T1000 (cell line): ENCODE results near the gene DRAXIN.

Experiments used
- DNase-seq: peaks from one replicate; lab custom pipeline; 2025; ENCODE audit warnings: mixed read lengths; lab: John Stamatoyannopoulos, UW

The DRAXIN gene

DNA sequence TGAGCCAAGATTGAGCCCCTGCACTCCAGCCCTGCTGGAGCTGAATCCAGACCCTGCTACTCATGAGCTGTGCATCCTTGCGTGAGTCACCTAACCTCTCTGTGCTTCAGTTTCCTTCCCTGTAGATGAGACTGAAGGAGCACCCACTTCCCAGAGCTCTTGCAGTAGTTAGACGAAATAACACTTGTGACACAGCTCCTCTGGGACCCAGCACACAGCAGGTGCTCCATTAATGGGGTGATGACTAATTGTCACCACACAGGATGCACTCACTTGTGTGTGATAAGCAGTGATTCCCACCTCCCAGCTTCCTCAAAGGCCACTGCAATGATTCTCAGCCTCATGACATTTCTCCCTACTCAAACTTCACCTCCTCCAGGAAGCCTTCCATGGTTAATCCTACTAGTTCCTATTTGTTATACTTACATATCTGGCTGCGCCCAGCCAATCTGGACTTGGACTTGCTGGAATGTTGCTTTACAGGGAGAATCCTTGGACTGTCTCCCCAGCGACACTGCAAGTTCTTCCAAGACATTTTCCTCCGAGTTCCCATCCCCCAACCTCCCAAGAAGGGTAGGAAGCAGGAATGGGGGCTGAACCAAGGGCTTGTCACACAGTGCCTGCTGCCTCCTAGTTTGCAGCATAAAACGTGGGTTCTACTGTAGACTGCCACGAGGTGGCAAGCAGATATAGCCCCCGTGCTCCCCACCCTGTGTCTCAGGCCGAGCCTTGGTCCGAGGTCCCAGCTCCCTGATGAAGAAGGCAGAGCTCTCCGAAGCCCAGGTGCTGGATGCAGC lies 17.2 kb downstream of the DRAXIN start:
- DNase-seq = no peak

- no peak for DNase-seq
These were observed 20.0 kb downstream of the DRAXIN start for GRCh38 chr1:11711490-11711889.

DNA sequence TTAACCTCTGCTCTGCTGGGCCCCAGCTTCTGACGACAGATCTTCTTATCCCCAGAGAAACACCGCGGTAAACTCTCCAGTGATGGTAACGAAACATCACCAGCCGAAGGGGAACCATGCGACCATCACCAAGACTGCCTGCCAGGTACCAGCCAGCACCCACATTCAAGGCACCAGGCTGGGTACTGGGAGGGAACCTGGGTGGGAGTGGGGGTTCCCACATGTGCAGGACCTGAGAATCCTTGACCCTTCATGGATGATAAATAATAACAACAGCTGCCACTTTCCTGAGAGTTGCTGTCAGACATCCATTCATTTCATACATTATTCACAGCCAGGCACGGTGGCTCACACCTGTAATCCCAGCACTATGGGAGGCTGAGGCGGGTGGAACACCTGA lies 20.8 kb downstream of the DRAXIN start:
- DNase-seq = no peak

DNA sequence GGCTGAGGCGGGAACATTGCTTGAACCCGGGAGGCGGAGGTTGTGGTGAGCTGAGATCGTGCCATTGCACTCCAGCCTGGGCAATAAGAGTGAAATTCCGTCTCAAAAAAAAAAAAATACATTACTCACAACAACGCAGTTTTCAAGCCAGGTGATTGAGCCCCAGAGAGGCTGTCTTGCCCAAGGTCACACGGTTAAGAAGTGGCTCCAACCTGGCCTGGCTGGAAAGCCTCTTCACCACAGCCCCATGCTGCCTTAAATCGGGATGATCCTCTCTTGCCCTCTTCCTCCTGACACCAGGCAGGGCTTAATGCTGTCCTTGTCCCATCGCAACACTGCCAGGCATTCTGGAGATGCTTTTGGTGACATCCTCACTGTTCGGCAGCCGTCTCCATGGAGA lies 21.6 kb downstream of the DRAXIN start:
- DNase-seq = no peak

DNA sequence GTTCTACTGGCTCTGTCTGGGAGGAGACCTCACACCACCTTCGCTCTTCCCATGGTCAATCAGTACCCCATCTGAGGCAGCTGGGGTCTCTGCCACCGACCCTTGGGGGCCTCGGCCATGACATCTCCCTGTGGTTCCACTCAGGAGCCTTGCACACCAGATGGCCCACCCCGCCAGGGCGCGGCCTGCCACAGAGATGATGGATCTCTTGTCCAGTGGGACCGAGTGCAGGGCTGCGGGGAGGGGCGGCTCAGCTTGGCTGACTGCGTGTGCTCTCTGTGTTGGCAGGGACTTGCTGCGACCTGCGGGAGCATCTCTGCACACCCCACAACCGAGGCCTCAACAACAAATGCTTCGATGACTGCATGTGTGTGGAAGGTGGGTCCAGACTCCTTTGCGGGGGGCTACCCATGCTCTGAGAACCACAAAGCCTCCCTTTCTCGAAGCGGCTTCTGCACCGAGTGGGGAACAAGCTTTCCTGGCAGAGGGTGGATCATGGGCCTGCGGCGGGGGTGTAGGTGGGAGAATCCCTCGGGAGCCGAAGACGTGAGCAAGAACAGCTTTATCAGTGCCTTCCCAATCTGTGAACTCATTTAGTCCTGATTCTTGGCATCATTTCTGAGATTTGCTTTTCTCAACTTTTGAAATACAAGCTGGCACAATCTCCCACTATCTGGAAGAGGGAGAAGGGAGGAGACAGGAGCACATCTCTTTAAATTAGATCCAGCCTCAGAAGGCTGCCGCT lies 23.5 kb downstream of the DRAXIN start:
- no peak for DNase-seq

- DNase-seq = peak; percentile 61
These were observed 28.0 kb downstream of the DRAXIN start for GRCh38 chr1:11719313-11720032.

DNA sequence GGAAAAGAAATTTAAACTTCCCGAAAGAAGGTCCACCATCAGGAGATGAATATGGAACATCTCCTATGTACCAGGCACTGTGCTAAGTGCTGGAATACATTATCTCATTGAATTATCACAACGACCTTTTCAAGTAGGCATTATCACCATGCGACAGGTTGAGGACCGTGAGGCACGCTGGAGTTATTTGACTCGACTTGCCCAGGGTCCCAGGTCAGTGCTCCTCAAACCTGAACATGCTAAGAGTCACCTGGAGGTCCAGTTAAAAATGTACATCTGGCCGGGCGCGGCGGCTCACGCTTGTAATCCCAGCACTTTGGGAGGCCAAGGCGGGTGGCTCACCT lies 28.5 kb downstream of the DRAXIN start:
- no peak for DNase-seq

GRCh38 chr1:11720525-11720924 lies 29.0 kb downstream of the DRAXIN start:
- DNase-seq = no peak

DNA sequence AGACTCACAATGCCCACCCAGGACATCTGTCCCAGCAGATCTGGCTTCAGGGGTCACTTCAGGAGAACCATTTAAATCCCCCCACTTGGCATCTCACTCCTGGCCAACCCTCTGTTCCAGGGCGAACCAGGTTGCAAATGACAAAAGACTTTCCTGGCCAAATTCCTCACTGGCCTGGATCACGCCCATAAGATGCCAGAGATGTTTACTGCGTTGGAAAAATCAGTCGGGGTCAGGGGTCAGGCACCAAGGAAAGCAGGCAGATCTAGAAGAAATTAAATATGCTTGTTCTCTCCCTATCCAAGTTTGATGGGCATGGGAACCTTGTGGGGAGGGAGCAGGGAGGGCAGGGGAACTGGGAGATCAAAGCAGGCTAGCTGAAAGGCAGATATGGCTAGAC lies 29.8 kb downstream of the DRAXIN start:
- DNase-seq = no peak

GRCh38 chr1:11722538-11722937 lies 31.0 kb downstream of the DRAXIN start:
- no peak for DNase-seq

DNA sequence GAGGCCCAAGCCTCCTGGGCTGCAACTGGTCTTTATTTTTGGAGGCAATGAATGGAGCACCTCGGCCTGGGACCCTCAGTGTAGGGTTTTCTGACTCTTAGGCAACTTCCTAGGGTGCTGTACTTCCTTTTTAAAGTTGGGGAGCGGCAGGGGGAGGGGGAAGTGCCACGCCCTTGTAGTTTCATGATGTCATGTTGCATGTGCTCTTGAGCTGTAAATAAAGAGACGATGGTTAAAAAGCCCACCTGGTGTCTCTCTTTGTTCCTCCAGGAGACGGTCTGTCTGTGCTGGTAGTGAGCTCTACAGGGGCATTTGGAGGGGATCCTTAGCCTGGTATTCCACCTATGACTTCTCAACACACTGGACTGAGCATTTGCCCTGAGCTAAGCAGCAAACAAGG lies 34.1 kb downstream of the DRAXIN start:
- DNase-seq = no peak

DNA sequence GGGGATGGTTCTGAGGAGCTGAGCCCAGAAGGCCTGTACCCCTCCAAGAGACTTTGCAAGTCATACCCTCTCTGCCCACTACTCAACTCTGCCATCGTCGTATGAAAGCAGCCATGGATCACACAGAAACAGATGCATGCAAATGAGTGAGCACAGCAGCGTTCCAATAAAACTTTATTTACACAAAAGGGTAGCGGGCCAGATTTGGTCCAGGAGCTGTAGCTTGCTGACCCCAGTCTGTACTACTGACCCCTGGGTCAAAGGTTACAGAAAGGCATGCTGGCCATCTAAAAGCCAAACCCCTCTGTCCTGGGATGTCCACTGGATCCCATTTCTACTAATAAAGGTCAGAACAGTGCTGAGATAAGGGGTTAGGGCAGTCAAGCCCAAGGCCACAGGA lies 35.6 kb downstream of the DRAXIN start:
- no peak for DNase-seq

DNA sequence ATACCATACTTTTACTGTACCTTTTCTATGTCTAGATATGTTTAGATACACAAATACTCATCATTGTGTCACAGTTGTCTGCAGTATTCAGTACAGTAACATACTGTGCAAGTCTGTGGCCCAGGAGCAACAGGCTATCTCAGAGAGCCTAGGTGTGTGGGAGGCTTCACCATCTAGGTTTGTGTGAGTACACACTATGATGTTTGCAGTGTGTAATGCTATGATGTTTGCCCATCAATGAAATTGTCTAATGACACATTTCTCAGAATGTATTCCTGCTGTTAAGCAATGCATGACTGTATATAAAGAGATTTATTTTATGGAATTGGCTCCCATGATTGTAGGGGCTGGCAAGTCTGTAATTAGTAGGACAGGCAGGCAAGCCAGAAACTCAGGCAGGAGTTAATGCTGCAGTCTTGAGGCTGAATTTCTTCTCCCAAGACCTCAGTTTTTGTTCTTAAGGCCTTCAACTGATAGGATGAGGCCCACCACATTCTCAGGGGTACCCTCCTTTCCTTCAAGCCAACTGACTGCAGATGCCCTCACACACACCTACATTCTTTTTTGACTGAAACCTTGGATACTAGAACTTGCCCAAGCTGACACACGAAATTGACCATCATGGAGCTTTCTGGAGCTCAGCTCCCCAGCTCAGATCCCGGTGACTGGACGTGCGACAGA lies 36.8 kb downstream of the DRAXIN start:
- DNase-seq = no peak

GRCh38 chr1:11729155-11729497 lies 37.6 kb downstream of the DRAXIN start:
- DNase-seq = no peak

DNA sequence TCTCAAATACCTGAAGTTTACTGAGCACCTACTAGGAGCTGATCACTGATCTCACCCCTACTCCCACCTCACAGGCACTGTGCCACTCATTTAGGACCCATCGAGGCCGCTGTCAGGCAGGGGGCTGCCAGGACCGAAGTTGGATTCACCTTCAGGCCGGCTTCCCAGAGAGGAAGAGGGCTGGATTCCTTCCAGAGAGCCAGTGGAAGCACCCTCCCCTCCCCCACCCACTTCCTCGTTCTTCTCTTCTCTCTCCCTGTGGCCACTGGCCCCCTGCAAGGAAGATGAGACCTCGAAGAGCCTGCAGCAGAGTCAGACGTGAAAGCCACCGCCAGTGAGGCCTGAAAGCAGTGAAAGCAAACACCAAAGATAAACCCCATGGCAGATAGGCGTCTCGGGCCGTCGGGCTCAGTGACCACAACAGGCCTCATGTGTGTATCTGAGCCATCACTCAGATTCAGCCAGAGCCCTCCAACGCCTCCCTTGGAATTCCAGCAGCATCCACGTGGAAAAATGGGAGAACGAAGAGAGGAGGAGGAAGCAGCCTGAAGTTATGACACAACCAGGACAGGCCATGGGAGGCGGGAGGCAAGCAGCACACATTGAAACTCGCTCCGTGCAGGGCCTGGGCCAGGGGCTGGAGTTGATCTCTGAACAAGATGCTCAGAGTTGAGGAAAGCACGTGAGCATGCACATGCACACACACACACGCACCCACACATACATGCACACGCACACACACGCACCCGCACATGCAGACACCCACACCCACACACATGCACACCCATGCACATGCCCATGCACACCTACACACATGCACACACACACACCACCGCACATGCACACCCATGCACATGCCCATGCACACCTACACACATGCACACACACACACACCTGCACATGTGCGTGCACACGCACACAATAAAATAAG lies 38.3 kb downstream of the DRAXIN start:
- DNase-seq = no peak

DNA sequence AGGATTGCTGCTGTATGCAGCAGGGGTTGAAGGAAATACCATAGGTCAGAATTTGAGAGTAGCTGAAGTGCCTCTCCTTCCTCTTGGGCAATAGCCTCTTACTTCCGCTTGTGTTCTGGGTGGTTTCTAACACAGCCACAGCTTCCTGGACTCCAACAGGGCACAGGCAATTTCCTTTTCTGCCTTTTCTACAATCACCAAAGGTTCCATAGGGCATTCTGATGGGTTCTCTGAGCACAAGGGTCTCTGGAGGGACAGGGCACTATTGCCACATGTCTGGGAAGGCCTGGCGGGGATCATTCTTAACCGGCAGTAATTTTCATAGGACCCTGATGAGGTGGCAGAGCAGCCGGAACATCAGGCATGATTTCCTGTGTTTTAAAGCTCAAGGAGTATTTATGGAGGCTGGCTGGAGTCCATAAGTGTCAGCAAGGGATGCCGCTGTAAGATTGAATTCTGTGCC lies 39.0 kb downstream of the DRAXIN start:
- no peak for DNase-seq

- no peak for DNase-seq
These were observed 40.3 kb downstream of the DRAXIN start for GRCh38 chr1:11731691-11732283.

DNA sequence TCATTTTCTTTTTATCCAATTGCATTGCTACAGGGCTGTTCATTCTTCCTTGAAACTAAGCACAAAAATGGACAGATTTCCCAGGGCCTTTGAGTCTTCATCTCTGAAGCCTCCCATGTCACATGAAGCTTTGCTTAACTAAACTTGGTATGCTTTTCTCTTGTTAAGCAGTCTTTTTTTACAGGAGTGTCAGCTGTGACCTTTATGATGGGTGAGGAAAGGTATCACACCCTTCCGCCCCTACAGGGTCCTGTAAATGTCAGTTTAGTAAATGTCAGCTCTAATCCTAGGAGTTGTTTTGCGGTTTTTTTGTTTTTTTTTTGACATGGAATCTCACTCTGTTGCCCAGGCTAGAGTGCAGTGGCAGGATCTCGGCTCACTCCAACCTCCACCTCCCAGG lies 41.8 kb downstream of the DRAXIN start:
- no peak for DNase-seq

- DNase-seq = no peak
These were observed 44.0 kb downstream of the DRAXIN start for GRCh38 chr1:11735531-11735853.

- peak; percentile 88 for DNase-seq
These were observed 44.6 kb downstream of the DRAXIN start, which contains the start of gene AGTRAP for GRCh38 chr1:11735854-11736745. Gene AGTRAP, plus strand, starts transcription at chr1:11736136. Its CDS starts 73 bp downstream, at chr1:11736209.
